HCT116 (cell line): ENCODE data around the gene FER. TPM values are rescaled to one million over a fixed set of nuclear protein-coding genes. Genes with fewer than 3 reads are reported as not detected.

Source experiments
- ATAC-seq: fragments of 200-7000 bp; cut with Tn5 transposase; 2 replicates; pipeline ENCODE4 v1.9.1; 2020; ENCODE audit warnings: mild to moderate bottlenecking, moderate library complexity
- BruUV-seq: library from RNA; stranded (reverse); fragments of 400-500 nt; replicated peaks from 2 replicates; lab custom pipeline; 2021; lab: Mats Ljungman, UMichigan
- CTCF ChIA-PET: fragments of 300-600 bp; sonication (Branson Sonifier 250); formaldehyde crosslinking; loops from one replicate; lab custom pipeline; 2021; ENCODE audit warnings: antibody characterized with exemption; lab: Charles Lee
- POLR2A ChIA-PET: fragments of 300-600, 350-600 bp; sonication (Branson Sonifier 250); formaldehyde crosslinking; loops from one replicate; lab custom pipeline; 2021; ENCODE audit warnings: antibody characterized with exemption; lab: Charles Lee
- RAD21 ChIA-PET, 2 experiments: fragments of 300-600 bp; sonication (Branson Sonifier 250); formaldehyde crosslinking; loops; one replicate each; lab custom pipeline; 2023; ENCODE audit warnings: low total read pairs in 2 of 2; ENCODE audit not compliant: uncharacterized antibody in 2 of 2, unreplicated experiment in 2 of 2, low non-redundant PET in 1 of 2; lab: Charles Lee
- DNase-seq: peaks from one replicate; pipeline ENCODE4 v3.0.0-alpha.2; 2010; ENCODE audit warnings: low read depth, low spot score
- H2AFZ ChIP-seq: fragments of 200-600 bp; shearing (Covaris generic), sonication (generic); 2 replicates; pipeline ENCODE4 v1.6.1; 2017; ENCODE audit warnings: low read depth, mixed run types, mixed read lengths, antibody characterized with exemption, low read length; ENCODE audit not compliant: poor library complexity, severe bottlenecking
- H3K27ac ChIP-seq: 2 replicates; pipeline ENCODE4 v1.5.1; 2012; ENCODE audit warnings: low read depth, low read length
- H3K27me3 ChIP-seq: fragments of 200-600 bp; sonication (generic); 2 replicates; pipeline ENCODE4 v1.6.1; 2016; ENCODE audit warnings: mixed run types, low read length, mixed read lengths; ENCODE audit not compliant: insufficient read depth
- H3K36me3 ChIP-seq, 2 experiments: fragments of 200-500 bp in 1 of 2; fragments of 200-600 bp in 1 of 2; sonication (Bioruptor generic) in 1 of 2; sonication (generic) in 1 of 2; 2 replicates each; pipeline versions ENCODE4 v1.5.1 to v1.6.1; 2014 to 2016; ENCODE audit warnings: low read length in 2 of 2, inconsistent platforms in 1 of 2, mixed read lengths in 1 of 2, mixed run types in 1 of 2; ENCODE audit not compliant: insufficient read depth in 2 of 2, control insufficient read depth in 1 of 2
- H3K4me1 ChIP-seq, 2 experiments: fragments of 200-600 bp in 1 of 2; sonication (generic) in 1 of 2; 2 replicates each; pipeline versions ENCODE4 v1.5.1 to v1.6.1; 2012 to 2017; ENCODE audit warnings: low read length in 2 of 2, inconsistent platforms in 1 of 2, mild to moderate bottlenecking in 1 of 2, mixed read lengths in 1 of 2, mixed run types in 1 of 2, moderate library complexity in 1 of 2; ENCODE audit not compliant: insufficient read depth in 2 of 2, control insufficient read depth in 1 of 2
- H3K4me2 ChIP-seq: fragments of 200-600 bp; sonication (generic); 2 replicates; pipeline ENCODE4 v1.6.1; 2017; ENCODE audit warnings: mixed run types, low read length, mixed read lengths
- H3K4me3 ChIP-seq, 2 experiments: fragments of 200-600 bp in 1 of 2; sonication (generic) in 1 of 2; replicated peaks in 1 of 2; 2 replicates each; pipeline ENCODE4 v1.5.1; 2011 to 2016; ENCODE audit warnings: low read length in 2 of 2, control low read depth in 1 of 2, low read depth in 1 of 2, mild to moderate bottlenecking in 1 of 2, mixed read lengths in 1 of 2, mixed run types in 1 of 2
- H3K79me2 ChIP-seq: fragments of 200-600 bp; sonication (generic); 2 replicates; pipeline ENCODE4 v1.6.1; 2017; ENCODE audit warnings: mild to moderate bottlenecking, mixed run types, low read length, moderate library complexity, mixed read lengths; ENCODE audit not compliant: insufficient read depth
- H3K9ac ChIP-seq: fragments of 200-600 bp; sonication (generic); 2 replicates; pipeline ENCODE4 v1.6.1; 2016; ENCODE audit warnings: low read length, mixed read lengths
- H3K9me2 ChIP-seq: fragments of 200-600 bp; sonication (generic), shearing (Covaris generic); 2 replicates; pipeline ENCODE4 v1.6.1; 2017; ENCODE audit warnings: mixed run types, mild to moderate bottlenecking, moderate library complexity; ENCODE audit not compliant: insufficient read depth
- H3K9me3 ChIP-seq, 2 experiments: fragments of 200-500 bp in 1 of 2; fragments of 200-600 bp in 1 of 2; sonication (Bioruptor generic) in 1 of 2; sonication (generic) in 1 of 2; 2 replicates each; pipeline ENCODE4 v1.6.1; 2014 to 2017; ENCODE audit warnings: low read length in 2 of 2, mixed read lengths in 2 of 2, inconsistent platforms in 1 of 2, low read depth in 1 of 2, mild to moderate bottlenecking in 1 of 2, mixed run types in 1 of 2, moderate library complexity in 1 of 2; ENCODE audit not compliant: control insufficient read depth in 1 of 2, insufficient read depth in 1 of 2
- H4K20me1 ChIP-seq: fragments of 200-600 bp; sonication (generic), shearing (Covaris generic); 2 replicates; pipeline ENCODE4 v1.6.1; 2017; ENCODE audit warnings: mixed run types, mild to moderate bottlenecking, moderate library complexity; ENCODE audit not compliant: insufficient read depth
- CBX3 ChIP-seq: IDR thresholded peaks from 2 replicates; pipeline ENCODE4 v1.6.1; 2012; ENCODE audit warnings: low read depth
- CEBPB ChIP-seq: IDR thresholded peaks from 2 replicates; pipeline ENCODE4 v1.6.1; 2012; ENCODE audit warnings: low read depth
- CTCF ChIP-seq, 3 experiments: fragments of 200-600 bp in 1 of 3; sonication (generic) in 1 of 3; IDR thresholded peaks in 2 of 3; conservative IDR thresholded peaks in 1 of 3; 2 replicates each; pipeline ENCODE4 v1.5.1; 2012 to 2017; ENCODE audit warnings: low read depth in 2 of 3, low read length in 2 of 3, antibody characterized with exemption in 1 of 3, borderline replicate concordance in 1 of 3, control low read depth in 1 of 3, mild to moderate bottlenecking in 1 of 3, mixed read lengths in 1 of 3, mixed run types in 1 of 3, moderate library complexity in 1 of 3; ENCODE audit not compliant: insufficient read depth in 1 of 3
- EZH2 ChIP-seq: fragments of 200-600 bp; sonication (generic); IDR thresholded peaks from 2 replicates; pipeline ENCODE4 v1.6.1; 2017; ENCODE audit warnings: antibody characterized with exemption, mixed run types
- EZH2phosphoT487 ChIP-seq: fragments of 200-600 bp; IDR thresholded peaks from 2 replicates; pipeline ENCODE4 v1.6.1; 2018; ENCODE audit warnings: antibody characterized with exemption, borderline replicate concordance
- FOSL1 ChIP-seq: IDR thresholded peaks from 2 replicates; pipeline ENCODE4 v1.6.1; 2012; ENCODE audit warnings: low read depth
- JUND ChIP-seq: IDR thresholded peaks from 2 replicates; pipeline ENCODE4 v1.6.1; 2012
- MAX ChIP-seq: IDR thresholded peaks from 2 replicates; pipeline ENCODE4 v1.6.1; 2012
- RAD21 ChIP-seq: IDR thresholded peaks from 2 replicates; pipeline ENCODE4 v1.6.1; 2012; ENCODE audit warnings: low read depth, mild to moderate bottlenecking
- REST ChIP-seq: IDR thresholded peaks from 2 replicates; pipeline ENCODE4 v1.6.1; 2012; ENCODE audit warnings: low read depth
- SIN3A ChIP-seq: IDR thresholded peaks from 2 replicates; pipeline ENCODE4 v1.6.1; 2012; ENCODE audit warnings: low read depth
- TCF7L2 ChIP-seq: IDR thresholded peaks from 2 replicates; pipeline ENCODE4 v1.7.0; 2011; ENCODE audit warnings: borderline replicate concordance, inconsistent platforms; ENCODE audit not compliant: insufficient read depth, insufficient read length; ENCODE audit errors: extremely low read depth
- YY1 ChIP-seq: IDR thresholded peaks from 2 replicates; pipeline ENCODE4 v1.6.1; 2011; ENCODE audit warnings: low read length, low read depth, moderate library complexity, mild to moderate bottlenecking; ENCODE audit not compliant: insufficient replicate concordance; ENCODE audit errors: extremely low read depth
- ZFX ChIP-seq: fragments of 450-650 bp; IDR thresholded peaks from 2 replicates; pipeline ENCODE4 v1.6.1; 2017
- ZNF274 ChIP-seq: fragments of 200-500 bp; sonication (Bioruptor generic); IDR thresholded peaks from 2 replicates; pipeline ENCODE4 v1.6.1; 2014; ENCODE audit warnings: mild to moderate bottlenecking, low read depth, low read length, inconsistent platforms
- intact Hi-C: fragments of 100-400 bp; cut with micrococcal nuclease; formaldehyde crosslinking; loops from 2 replicates; pipeline ENCODE4 v1.10.0; 2022
- total RNA-seq: library from RNA; stranded (reverse); gene quantifications from one replicate; pipeline ENCODE4 v1.2.1, GENCODE V29; 2021; ENCODE audit not compliant: unreplicated experiment
- TF ChIP-seq, protein P1 (sequence below): IDR thresholded peaks from 2 replicates; pipeline ENCODE4 v1.6.1; 2012

The FER gene
- total RNA-seq, 1 experiment from 2014 or later = 32.0 TPM

- ChIA-PET POLR2A (no interaction called here), CTCF (no interaction called here), RAD21 (no interaction called here)
- Histone ChIP-seq H3K9me3 (no peaks in the 10 kb centered on the region), H3K4me2 (no peak overlapping the region), H3K79me2 (no peaks in the 10 kb centered on the region), H3K4me1 (no peaks in the 10 kb centered on the region), H3K27ac (no peak overlapping the region), H2AFZ (no peak overlapping the region), H3K36me3 (no peaks in the 10 kb centered on the region), H4K20me1 (no peaks in the 10 kb centered on the region), H3K27me3 (no peaks in the 10 kb centered on the region), H3K9ac (no peak overlapping the region), H3K4me3 (no peak overlapping the region), H3K9me2 (no peaks in the 10 kb centered on the region)
- TF ChIP-seq CBX3 = no peak
- no peak for TF ChIP-seq ZFX
- TF ChIP-seq, protein P1, sequence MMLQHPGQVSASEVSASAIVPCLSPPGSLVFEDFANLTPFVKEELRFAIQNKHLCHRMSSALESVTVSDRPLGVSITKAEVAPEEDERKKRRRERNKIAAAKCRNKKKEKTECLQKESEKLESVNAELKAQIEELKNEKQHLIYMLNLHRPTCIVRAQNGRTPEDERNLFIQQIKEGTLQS = no peak
- no peak for TF ChIP-seq CEBPB
- BruUV-seq = no TSS peak
- ATAC-seq = no peak
- intact Hi-C loops = no loop called here
- no peak for DNase-seq
Observed at GRCh38 chr5:108830705-108831276, 83.1 kb downstream of the FER start.

DNA sequence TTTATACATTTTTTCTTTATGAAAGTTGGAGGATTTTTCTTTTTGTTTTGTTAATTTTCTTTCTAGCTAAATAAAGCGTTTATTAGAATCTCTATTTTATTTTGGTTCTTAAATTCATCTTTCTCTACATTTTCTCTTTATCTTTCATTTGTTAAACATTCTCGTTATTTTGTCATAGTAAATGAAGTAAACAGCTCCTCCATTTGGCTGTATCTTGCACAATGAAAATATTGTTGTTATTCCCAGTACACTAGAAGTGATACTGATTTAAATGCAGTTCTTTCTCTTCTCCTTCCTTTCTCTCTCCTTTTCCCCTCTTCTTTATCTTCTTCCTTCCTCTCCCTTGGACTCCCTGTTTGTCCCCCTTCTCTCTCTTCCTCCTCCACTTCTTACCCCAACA, 88.8 kb downstream of the FER start:
- BruUV-seq = no TSS peak
- intact Hi-C loops = no loop called here
- RAD21 ChIA-PET = no interaction called here
- POLR2A ChIA-PET = no interaction called here
- no peak overlapping the region for H3K4me3 ChIP-seq
- DNase-seq (no peak), ATAC-seq (no peak)
- no peaks in the 10 kb centered on the region for H3K36me3 ChIP-seq
- H3K4me2 ChIP-seq = no peak overlapping the region
- no peaks in the 10 kb centered on the region for H3K9me3 ChIP-seq
- no peak overlapping the region for H3K9ac ChIP-seq
- H3K9me2 ChIP-seq = no peaks in the 10 kb centered on the region
- no peaks in the 10 kb centered on the region for H4K20me1 ChIP-seq
- no peak overlapping the region for H3K27ac ChIP-seq
- H2AFZ ChIP-seq = no peak overlapping the region
- H3K79me2 ChIP-seq = no peaks in the 10 kb centered on the region
- no peaks in the 10 kb centered on the region for H3K27me3 ChIP-seq
- H3K4me1 ChIP-seq = no peaks in the 10 kb centered on the region
- CTCF ChIA-PET = no interaction called here
- TF ChIP-seq MAX (no peak), SIN3A (no peak), JUND (no peak), REST (no peak), TCF7L2 (no peak), ZNF274 (no peak), FOSL1 (no peak), EZH2phosphoT487 (no peak), ZFX (no peak), EZH2 (no peak), CEBPB (no peak), CBX3 (no peak), RAD21 (no peak), CTCF (IDR thresholded peaks at IDR 0.05 in 2 of 3, conservative IDR thresholded peaks at IDR 0.05 in 1 of 3; ENCODE audit: borderline replicate concordance in 1 of 3, insufficient read depth in 1 of 3, low read depth in 2 of 3, low read length in 2 of 3) (no peak), YY1 (no peak)
